ENCODE data around the gene INPP5F.

INPP5F gene

GRCh38 chr10:119725828-119726675 is at the start of gene INPP5F:
INPP5F (plus strand) TSS chr10:119726050; CDS start chr10:119726263, 213 bp downstream.
- peak; percentile 99 for DNase-seq

- DNase-seq: no peak
Observed at GRCh38 chr10:119677126-119677525, 48.7 kb upstream of the INPP5F start.

- DNase-seq: peak; percentile 35
Observed at GRCh38 chr10:119677904-119678755, 47.7 kb upstream of the INPP5F start.

GRCh38 chr10:119679480-119679829 is 46.4 kb upstream of the INPP5F start:
- no peak for DNase-seq

GRCh38 chr10:119680050-119680449 is 45.8 kb upstream of the INPP5F start:
- peak; percentile 80 for DNase-seq

- DNase-seq: no peak
Observed at GRCh38 chr10:119680650-119681081, 45.2 kb upstream of the INPP5F start.

- DNase-seq: peak; percentile 89
Observed at GRCh38 chr10:119686465-119687191, 39.2 kb upstream of the INPP5F start.

GRCh38 chr10:119687192-119688032 is 38.4 kb upstream of the INPP5F start:
- DNase-seq: no peak

- no peak for DNase-seq
Observed at GRCh38 chr10:119688033-119688508, 37.8 kb upstream of the INPP5F start.

GRCh38 chr10:119689016-119689580 is 36.8 kb upstream of the INPP5F start:
- no peak for DNase-seq

- no peak for DNase-seq
Observed at GRCh38 chr10:119691726-119692125, 34.1 kb upstream of the INPP5F start.

- DNase-seq: no peak
Observed at GRCh38 chr10:119693262-119693957, 32.4 kb upstream of the INPP5F start.

- no peak for DNase-seq
Observed at GRCh38 chr10:119694608-119695007, 31.2 kb upstream of the INPP5F start.

GRCh38 chr10:119700321-119700954 is 25.4 kb upstream of the INPP5F start:
- DNase-seq: no peak

- DNase-seq: peak; percentile 51
Observed at GRCh38 chr10:119701861-119702260, 24.0 kb upstream of the INPP5F start.

GRCh38 chr10:119702583-119702982 is 23.3 kb upstream of the INPP5F start:
- DNase-seq: no peak

GRCh38 chr10:119703903-119704508 is 21.8 kb upstream of the INPP5F start:
- DNase-seq: no peak

GRCh38 chr10:119705434-119705831 is 20.4 kb upstream of the INPP5F start:
- DNase-seq: no peak

GRCh38 chr10:119706521-119707278 is 19.1 kb upstream of the INPP5F start:
- DNase-seq: no peak

All from HCEC 1CT (cell line).